ENCODE results near the gene COMMD4.

- no peak for TF ChIP-seq CTCF (IDR thresholded peaks at IDR 0.05)
- TF ChIP-seq EZH2phosphoT487 (IDR thresholded peaks at IDR 0.05) = no peak
Observed at GRCh38 chr15:75366163-75366562, 30.3 kb downstream of the COMMD4 start.

Measured in neural progenitor cell (in vitro differentiated cells).